HL-60/S4 (cell line): ENCODE data around the gene CYP1A1.
"Not testable (repeated sequence)": the region's sequence is repeated elsewhere in the genome, so short reads cannot be mapped to it uniquely, and the experiment has no call there.

Experiments used
- in situ Hi-C: fragments of 300-500 bp; cut with MboI; formaldehyde crosslinking; loops from 2 replicates; pipeline ENCODE4 v1.14.3; 2022; ENCODE audit warnings: low sequenced_read_pairs

Gene CYP1A1

DNA sequence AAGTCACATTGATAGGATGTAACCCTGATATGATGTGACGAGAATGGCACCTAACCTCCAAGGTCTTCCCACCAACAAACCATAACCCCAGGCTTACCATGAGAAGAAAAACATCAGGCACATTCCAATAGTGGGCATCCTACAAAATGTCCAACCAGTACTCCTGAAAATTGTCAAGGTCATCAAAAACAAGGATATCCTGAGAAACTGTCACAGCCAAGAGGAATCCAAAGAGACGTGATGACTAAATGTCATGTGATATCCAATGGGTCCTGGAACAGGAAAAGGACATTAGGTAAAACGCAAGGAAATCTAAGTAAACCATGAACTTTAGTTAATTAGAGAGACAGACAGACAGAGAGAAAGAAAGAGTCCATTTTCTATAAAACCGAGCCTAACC, 21.1 kb upstream of the CYP1A1 start:
- in situ Hi-C loops = no loop called here

GRCh38 chr15:74742422-74742821, 17.1 kb upstream of the CYP1A1 start:
- in situ Hi-C loops = no loop called here

- in situ Hi-C loops = not testable (repeated sequence)
These were observed 12.9 kb upstream of the CYP1A1 start for GRCh38 chr15:74738239-74738638.

DNA sequence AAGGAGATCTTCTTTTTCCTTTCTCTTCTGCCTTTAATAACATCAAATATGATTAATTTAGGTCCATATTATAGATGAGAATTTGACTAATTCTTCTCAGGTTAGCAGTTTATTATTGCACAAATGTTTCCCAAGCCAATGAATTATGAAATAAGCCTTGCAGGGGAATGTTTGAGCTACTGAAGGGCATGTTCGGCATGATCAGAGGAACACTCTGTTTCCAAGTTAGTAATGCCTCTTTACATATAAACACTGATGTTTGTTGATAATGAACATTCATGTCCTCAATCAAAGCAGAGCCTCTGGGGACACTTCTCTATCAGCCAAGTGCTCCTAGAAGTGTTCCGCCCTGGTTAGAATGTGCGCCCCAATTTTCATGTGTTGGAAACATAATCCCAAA, 10.0 kb upstream of the CYP1A1 start:
- in situ Hi-C loops = no loop called here

- in situ Hi-C loops = no loop called here
These were observed 7.9 kb upstream of the CYP1A1 start for GRCh38 chr15:74733269-74733668.

DNA sequence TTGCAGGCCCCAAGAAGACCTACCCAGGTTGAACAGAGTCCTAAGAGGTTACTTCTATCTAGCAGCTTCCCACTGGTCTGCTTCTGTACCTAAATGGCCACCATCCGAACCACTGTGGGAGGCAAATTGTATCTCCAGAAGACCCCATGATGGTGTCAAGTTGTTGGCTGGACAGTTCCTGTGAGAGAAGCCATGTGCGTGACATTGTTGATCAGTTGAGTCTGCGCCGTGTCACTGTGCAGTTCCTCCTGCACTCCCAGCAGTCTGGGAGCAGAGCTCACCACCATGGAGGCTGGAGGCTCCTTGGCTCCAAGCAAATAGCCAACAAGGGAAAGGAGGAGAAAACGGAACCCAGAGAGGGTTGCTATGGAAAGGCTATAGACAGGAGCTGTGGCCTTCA, 7.5 kb upstream of the CYP1A1 start:
- in situ Hi-C loops = no loop called here

DNA sequence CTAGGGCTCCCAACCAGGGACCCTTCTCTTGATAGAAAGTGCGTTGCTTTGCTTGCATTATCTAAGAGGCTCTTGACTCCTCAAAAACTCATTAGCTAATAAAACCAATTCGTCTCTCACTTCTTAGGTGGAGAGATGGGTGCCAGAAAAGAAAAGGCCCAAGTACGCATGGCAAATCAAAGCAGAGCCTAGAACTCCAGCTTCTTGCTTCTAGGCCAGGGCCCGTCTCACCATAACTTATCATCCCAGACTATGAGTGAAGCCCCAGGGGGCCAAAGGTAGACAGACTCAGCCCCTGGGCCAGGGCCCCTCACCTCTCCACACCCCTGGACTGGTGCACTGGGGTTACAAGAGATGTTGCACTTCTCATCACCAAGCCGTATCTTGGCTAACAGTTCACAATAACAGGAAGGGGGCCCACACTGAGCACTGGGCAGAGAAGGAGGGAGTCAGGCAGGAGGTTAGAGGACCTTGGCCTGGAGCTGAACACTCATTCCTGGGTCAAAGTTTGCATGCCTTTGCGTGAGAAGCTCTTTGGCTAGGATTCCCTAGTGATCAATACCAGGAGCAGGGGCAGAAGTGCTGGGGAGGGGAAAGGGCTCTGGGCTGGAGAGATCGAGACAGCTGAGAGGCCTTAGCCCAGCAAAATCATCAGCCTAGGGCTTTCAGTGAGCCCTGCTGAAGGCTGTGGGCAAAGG, 5.4 kb upstream of the CYP1A1 start:
- in situ Hi-C loops = no loop called here

GRCh38 chr15:74729372-74729771, 4.0 kb upstream of the CYP1A1 start:
- in situ Hi-C loops = not testable (repeated sequence)

DNA sequence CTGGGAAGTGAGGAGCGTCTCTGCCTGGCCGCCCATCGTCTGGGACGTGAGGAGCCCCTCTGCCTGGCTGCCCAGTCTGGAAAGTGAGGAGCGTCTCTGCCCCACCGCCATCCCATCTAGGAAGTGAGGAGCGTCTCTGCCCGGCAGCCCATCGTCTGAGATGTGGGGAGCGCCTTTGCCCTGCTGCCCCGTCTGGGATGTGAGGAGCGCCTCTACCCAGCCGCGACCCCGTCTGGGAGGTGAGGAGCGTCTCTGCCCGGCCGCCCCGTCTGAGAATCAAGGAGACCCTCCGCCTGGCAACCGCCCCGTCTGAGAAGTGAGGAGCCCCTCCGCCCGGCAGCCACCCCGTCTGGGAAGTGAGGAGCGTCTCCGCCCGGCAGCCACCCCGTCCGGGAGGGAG, 3.4 kb upstream of the CYP1A1 start:
- in situ Hi-C loops = not testable (repeated sequence)

- in situ Hi-C loops = no loop called here
These were observed 2.4 kb upstream of the CYP1A1 start for GRCh38 chr15:74727727-74728126.

DNA sequence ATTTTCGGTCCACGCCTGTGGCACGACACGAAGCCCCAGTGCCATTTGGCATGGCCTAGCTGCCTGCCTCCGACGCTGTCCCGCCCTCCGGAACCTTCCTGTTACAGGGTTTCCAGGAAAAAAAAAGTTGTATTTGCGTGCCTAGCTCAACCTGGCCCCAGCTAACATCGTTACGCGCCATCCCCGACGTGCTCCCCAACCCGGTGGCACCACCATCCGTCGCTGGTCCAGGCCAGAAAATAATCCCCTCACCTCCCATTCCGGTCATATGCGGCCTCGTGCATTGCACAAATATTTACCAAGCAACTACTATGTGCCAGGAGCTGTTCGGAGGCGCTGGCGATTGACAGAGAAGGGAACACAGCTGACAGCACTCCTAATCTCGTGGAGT, 1.4 kb upstream of the CYP1A1 start:
- in situ Hi-C loops = no loop called here

DNA sequence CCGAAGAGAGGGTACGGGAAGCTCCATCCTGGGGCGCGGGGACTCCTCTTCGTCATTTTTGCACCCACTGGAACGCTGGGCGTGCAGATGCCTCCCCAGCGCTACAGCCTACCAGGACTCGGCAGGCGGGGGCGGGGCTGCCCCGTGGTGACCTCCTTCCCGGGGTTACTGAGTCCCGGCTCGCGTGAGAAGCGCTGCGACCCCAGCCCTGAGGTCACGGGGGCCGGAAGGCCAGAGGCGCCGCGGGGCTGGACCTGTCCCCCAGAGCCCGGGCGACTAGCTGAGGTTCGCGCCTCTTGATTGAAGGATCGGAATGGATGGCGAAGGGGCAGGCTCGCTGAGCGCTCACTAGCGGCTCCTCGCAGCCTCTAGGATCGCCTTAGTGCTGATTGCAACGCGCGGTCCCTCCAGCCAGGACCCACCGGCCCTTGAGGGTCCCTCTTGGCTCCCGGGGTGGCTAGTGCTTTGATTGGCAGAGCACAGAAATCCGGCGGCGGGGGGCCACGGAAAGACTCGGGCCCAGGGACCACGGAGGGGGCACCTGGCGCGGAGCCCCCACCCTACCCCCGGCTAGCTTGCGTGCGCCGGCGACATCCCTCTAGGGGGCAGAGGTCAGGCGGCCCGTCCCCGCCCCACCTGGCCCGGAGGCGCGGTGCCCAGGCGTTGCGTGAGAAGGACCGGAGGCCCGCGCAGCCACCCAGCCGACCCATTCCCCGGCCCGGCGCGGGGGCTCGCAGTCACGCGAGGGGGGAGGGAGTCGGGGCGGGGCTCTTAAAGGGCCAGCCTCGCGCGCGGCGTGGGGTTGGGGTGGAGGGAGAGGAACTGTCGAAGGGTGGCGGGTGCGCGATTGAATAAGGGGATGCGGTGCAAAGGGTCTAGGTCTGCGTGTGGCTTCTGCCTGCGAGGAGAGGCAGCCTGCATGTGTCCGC, 781 bp upstream of the CYP1A1 start:
- in situ Hi-C loops = no loop called here

DNA sequence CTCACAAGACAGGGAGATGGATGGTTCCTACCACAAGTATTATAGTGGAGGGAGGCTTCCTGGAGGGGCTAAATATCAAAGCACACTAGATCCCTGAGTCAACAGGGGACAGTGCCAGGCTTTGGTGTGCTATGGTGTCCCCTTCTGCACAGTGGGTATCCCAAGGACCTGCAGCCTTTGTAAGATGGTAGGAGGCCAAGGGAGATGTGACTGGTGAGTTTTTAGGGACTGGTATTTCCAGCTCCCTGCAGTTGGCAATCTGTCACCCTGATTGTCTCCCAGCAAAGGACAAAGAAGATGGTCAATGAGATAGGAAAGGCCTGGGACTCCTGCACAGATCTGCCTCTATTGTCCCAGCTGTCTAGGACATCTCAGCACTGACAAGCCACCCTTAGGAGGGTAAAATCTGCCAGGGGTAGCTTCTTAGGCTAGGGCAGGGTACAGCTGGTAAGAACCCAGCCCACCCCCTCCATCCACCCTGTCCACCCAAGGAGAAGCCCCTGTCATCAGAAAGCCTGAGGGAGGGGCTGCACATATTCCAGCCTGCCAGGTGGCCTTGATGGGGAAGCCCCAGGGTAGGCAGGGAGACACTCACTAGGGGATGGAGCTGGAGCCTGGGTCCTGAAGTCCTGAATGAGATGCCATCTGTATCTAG, 631 bp downstream of the CYP1A1 start:
- in situ Hi-C loops = no loop called here

GRCh38 chr15:74723754-74724334, 1.5 kb downstream of the CYP1A1 start:
- in situ Hi-C loops = no loop called here

- in situ Hi-C loops = no loop called here
These were observed 2.1 kb downstream of the CYP1A1 start for GRCh38 chr15:74723187-74723586.

DNA sequence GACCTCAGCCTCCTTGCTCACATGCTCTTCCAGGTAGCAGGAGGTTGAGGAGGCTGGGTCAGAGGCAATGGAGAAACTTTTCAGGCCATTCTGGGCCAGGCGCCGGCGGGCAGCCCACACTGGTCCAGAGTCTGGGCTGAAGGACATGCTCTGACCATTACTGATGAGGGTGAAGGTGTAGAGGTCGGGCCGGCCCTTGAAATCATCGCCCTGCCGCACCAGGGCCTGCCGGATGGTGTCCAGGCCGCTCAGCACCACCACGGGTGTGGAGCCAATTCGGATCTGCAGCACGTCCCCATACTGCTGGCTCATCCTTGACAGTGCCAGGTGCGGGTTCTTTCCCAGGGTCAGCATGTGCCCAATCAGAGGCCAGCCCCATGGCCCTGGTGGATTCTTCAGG, 2.7 kb downstream of the CYP1A1 start:
- in situ Hi-C loops = no loop called here

GRCh38 chr15:74716651-74717050, 8.7 kb downstream of the CYP1A1 start:
- in situ Hi-C loops = no loop called here

DNA sequence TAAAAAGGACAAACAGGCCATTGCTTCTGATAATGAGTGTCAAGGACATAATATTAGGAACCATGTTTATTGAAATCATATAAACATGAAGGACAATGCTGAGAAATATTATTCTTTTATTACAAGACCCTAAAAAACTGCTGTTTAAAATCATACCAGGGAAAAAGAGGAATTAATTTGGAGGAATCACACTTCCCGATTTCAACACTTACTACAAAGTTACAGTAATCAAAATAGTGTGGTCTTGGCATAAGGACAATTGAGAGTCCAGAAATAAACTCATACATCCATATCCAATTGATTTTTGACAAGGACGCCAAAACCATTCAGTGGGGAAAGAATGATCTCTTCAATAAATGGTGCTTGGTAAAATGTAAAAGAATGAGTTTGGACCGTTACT, 13.0 kb downstream of the CYP1A1 start:
- in situ Hi-C loops = no loop called here

GRCh38 chr15:74710319-74711094, 14.8 kb downstream of the CYP1A1 start:
- in situ Hi-C loops = no loop called here

DNA sequence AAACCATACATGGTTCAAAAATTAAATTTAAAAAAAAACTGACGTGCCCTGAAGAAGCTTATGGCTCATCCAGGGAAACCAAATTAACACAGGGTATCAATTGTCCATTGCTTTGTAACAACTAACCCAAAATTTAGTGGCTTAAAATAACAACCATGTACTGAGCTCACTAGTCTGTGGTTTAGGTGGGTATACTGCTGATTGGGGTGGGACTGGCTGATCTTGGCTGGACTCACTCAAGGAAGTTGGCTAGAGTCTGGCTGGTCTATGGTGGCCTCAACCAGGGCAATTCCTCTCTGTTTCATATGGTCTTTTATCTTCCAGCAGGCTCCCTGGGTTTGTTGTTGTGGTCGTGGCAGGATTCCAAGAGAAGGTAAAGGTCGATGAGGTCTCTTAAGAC, 15.4 kb downstream of the CYP1A1 start:
- in situ Hi-C loops = no loop called here

DNA sequence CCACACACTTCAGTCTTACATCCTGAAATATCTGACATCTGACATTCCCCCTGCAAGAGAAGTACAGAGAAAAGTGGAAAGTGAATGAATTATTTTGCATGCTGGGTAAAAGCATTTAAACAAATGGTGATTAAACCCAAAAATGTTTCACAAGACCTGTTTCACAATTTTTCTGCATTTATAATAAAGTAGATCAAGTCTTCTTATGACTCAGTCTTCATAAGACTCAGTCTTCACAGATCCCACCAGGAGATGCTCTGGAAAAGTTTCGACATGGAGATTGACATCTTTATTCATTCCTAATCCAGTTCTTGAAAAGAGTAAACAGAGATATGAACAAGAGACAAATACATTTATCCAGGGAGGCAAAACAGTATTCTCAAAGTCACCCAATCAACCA, 16.3 kb downstream of the CYP1A1 start:
- in situ Hi-C loops = no loop called here
